ENCODE data around the gene ABHD1.
"Not testable (repeated sequence)": the region's sequence is repeated elsewhere in the genome, so short reads cannot be mapped to it uniquely, and the experiment has no call there.

The ABHD1 gene

DNA sequence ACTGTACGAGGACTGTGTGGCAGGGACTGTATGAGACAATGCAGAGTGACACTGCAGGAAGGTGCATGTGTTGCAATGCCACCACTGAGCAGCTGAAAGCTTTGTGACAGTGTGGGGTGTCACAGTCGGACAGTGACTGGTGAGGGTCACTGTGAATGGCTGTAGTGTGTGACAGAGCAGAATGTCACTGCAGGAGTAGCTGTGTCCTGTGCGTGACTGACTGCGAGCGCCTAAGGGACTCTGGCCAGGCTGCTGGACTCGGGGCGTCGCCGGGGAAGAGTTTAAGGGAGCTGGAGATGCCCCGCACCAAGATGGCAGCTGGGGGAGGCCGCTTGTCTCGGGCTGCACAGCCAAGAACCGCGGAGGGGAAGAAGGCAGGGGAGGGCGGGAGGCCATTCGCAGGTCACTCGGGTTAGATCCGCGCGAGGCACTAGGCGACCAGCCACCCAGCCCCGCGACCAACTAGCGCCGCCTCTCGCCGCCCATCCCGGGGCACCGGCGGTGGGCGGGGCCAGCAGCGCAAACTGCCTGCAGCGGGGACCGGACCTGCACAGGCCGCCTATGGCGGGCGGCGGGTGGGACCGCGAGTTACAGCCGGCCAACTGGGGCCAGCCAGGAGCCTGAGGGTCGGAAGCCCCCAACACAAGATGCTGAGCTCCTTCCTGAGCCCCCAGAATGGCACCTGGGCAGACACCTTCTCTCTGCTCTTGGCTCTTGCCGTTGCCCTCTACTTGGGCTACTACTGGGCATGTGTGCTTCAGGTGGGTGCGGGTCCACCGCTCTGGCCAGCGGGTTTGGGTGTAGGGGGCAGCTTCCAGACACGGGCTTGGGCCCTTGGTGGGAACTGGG, at the start of gene ABHD1:
Gene ABHD1 (plus strand): TSS at position 514 of the 849 bp plus-strand sequence. CDS start 134 bp downstream, at position 648.
- peak; percentile 21 for DNase-seq

- DNase-seq = peak; percentile 10
Measured at GRCh38 chr2:27074738-27075565, 48.7 kb upstream of the ABHD1 start.

DNA sequence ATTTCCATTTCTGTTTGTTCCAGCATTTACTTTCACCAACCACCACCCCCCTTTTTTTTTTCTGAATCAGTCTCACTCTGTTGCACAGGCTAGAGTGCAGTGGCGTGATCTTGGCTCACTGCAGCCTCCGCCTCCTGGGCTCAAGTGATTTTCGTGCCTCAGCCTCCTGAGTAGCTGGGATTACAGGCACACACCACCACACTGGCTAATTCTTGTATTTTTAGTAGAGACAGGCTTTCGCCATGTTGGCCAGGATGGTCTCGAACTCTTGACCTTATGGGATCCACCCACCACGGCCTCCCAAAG, 48.1 kb upstream of the ABHD1 start:
- DNase-seq = not testable (repeated sequence)

DNA sequence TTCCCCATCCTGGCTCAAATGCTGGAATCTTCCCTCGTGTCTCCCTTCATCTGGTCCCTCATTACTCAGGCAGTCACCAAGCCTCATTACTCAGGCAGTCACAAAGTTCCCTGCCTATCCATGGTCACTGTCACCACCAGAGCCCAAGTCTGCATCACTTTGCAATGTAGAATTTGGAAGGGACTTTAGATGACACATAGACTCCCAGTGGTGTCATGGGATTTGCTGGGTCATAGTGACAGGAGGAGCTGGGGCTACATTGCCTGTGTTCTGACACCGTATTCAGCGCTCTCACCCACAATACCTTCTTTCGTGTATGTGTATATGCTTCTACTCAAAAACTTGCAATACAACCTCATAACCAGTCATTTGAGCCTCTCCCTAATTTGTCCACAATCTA, 47.3 kb upstream of the ABHD1 start:
- no peak for DNase-seq

GRCh38 chr2:27077231-27077630, 46.4 kb upstream of the ABHD1 start:
- DNase-seq = no peak

GRCh38 chr2:27078267-27079194, 45.1 kb upstream of the ABHD1 start, which contains the start of gene EMILIN1:
TSS of gene EMILIN1 (plus strand) at chr2:27078615. CDS start at chr2:27079066, 451 bp downstream.
- DNase-seq = peak; percentile 32

DNA sequence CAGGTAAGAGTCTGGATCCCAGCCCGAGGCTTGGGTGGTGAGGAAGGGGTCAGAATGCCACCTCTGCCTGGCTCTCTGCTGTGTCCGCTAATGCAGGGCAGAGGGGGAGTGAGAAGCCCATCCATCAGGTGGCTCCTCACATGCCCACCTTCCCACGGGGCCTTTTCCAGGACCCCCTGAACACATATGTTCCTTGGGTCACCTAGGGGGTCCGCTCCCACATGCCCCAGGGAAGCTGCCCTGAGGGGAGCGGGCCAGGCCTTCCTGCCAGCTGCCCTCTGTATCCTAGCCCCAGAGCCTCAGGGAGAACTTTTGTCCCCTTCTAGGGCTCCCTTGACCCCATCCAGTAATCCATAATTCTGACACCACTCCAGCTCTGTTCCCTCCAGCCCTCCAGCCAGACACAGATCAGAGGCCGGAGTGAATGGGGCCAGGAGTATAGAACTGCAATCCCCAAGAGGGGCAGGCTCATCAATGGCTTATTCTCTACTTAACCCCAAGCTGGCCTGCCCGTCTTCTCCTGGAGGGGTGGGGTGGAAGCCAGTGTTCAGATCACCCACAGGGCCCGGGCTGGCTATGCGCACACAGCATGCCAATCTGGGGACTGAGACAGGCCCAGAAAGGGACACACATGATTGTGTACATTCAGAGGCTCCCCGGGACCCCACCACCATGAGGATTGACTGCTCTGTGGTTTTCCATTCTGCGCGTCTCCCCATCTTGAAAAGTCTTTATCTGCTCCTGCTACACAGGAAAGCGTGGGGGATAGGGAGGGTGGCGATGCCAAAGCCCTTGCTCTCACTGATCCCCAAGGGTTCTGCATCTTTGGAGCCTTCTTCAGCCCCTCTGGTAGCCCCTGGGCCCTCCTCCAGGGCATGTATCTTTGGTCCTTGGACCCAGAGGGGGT, 44.1 kb upstream of the ABHD1 start:
- no peak for DNase-seq

- no peak for DNase-seq
Measured at GRCh38 chr2:27080140-27080469, 43.5 kb upstream of the ABHD1 start.

GRCh38 chr2:27080603-27080936, 43.0 kb upstream of the ABHD1 start:
- no peak for DNase-seq

DNA sequence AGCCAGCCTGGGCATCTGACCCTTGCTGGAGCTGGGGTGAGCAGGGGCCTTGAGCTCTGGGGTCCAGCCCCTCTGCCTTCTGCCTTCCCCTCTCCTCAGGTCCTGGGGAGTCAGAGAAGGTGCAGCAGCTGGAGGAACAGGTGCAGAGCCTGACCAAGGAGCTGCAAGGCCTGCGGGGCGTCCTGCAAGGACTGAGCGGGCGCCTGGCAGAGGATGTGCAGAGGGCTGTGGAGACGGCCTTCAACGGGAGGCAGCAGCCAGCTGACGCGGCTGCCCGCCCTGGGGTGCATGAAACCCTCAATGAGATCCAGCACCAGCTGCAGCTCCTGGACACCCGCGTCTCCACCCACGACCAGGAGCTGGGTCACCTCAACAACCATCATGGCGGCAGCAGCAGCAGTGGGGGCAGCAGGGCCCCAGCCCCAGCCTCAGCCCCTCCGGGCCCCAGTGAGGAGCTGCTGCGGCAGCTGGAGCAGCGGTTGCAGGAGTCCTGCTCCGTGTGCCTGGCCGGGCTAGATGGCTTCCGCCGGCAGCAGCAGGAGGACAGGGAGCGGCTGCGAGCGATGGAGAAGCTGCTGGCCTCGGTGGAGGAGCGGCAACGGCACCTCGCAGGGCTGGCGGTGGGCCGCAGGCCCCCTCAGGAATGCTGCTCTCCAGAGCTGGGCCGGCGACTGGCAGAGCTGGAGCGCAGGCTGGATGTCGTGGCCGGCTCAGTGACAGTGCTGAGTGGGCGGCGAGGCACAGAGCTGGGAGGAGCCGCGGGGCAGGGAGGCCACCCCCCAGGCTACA, 41.4 kb upstream of the ABHD1 start:
- no peak for DNase-seq

- no peak for DNase-seq
Measured at GRCh38 chr2:27082773-27083409, 40.7 kb upstream of the ABHD1 start.

DNA sequence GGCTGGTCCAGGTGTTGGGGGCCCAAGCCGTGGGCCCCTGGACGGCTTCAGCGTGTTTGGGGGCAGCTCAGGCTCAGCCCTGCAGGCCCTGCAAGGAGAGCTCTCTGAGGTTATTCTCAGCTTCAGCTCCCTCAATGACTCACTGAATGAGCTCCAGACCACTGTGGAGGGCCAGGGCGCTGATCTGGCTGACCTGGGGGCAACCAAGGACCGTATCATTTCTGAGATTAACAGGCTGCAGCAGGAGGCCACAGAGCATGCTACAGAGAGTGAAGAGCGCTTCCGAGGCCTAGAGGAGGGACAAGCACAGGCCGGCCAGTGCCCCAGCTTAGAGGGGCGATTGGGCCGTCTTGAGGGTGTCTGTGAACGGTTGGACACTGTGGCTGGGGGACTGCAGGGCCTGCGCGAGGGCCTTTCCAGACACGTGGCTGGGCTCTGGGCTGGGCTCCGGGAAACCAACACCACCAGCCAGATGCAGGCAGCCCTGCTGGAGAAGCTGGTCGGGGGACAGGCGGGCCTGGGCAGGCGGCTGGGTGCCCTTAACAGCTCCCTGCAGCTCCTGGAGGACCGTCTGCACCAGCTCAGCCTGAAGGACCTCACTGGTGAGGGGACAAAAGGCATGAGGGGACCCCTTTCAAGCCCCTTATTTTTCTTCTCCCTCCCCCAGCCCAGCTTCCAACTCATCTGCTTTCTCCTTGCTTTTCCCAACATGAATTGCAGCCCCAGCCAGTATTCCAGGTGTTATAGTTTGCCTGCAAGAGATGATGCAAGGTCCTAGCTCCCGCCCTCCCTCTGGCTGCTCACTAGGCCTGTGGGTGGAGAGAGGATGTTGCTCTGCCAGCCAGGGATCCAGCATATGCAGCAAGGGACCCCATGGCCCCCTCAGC, 40.0 kb upstream of the ABHD1 start:
- DNase-seq = no peak

GRCh38 chr2:27084297-27085061, 39.1 kb upstream of the ABHD1 start:
- DNase-seq = no peak

GRCh38 chr2:27085062-27085672, 38.4 kb upstream of the ABHD1 start:
- no peak for DNase-seq

DNA sequence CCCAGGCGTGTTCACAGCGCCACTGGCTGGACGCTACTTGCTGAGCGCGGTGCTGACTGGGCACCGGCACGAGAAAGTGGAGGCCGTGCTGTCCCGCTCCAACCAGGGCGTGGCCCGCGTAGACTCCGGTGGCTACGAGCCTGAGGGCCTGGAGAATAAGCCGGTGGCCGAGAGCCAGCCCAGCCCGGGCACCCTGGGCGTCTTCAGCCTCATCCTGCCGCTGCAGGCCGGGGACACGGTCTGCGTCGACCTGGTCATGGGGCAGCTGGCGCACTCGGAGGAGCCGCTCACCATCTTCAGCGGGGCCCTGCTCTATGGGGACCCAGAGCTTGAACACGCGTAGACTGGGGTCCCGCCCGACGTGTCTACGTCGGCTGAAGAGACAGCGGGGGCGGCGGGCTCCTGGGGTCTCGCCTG, 37.9 kb upstream of the ABHD1 start:
- peak; percentile 16 for DNase-seq

GRCh38 chr2:27086090-27086723, 37.4 kb upstream of the ABHD1 start:
- DNase-seq = peak; percentile 94

DNA sequence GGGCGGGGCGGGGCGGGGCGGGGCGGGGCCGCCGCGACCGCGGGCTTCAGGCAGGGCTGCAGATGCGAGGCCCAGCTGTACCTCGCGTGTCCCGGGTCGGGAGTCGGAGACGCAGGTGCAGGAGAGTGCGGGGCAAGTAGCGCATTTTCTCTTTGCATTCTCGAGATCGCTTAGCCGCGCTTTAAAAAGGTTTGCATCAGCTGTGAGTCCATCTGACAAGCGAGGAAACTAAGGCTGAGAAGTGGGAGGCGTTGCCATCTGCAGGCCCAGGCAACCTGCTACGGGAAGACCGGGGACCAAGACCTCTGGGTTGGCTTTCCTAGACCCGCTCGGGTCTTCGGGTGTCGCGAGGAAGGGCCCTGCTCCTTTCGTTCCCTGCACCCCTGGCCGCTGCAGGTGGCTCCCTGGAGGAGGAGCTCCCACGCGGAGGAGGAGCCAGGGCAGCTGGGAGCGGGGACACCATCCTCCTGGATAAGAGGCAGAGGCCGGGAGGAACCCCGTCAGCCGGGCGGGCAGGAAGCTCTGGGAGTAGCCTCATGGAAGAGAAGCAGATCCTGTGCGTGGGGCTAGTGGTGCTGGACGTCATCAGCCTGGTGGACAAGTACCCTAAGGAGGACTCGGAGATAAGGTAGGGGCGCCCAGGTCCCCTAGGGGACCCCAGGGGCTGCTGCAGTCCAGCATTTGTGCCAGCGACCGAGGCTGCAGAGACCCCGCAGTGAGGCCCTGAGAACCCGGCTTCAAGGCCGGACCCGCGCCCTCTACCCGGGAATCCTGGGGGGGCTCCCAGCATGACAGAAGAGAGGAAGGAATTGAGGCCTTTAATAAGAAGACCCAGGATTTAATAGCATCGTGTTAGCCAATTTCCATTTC, 36.7 kb upstream of the ABHD1 start, which contains the start of gene KHK:
Gene KHK (plus strand): TSS at position 49 of the 870 bp plus-strand sequence. CDS start 488 bp downstream, at position 537.
- no peak for DNase-seq

Data from NCI-H2227 treated with DMSO at 0.1 percent for 48 hours (cell line).